ENCODE results near the gene ABCF3.
A peak's percentile ranks its signal among the peaks of the same experiment; 100 is the strongest.

Gene ABCF3

GRCh38 chr3:184144505-184144904 is 41.5 kb upstream of the ABCF3 start:
- peak overlapping the region; percentile 17 for H3K9ac ChIP-seq (ENCODE audit: low read length)
- H3K14ac ChIP-seq (ENCODE audit: low read length in 2 of 2), result no peak overlapping the region
- no peak overlapping the region for H2BK5ac ChIP-seq (ENCODE audit: low read depth, low read length, poor library complexity, severe bottlenecking)
- H3K79me1 ChIP-seq (replicated peaks; ENCODE audit: low read length, poor library complexity, severe bottlenecking), result peaks cover 24% of the 10 kb centered on the region
- peak overlapping the region; percentile 34 for H2AK5ac ChIP-seq (ENCODE audit: low read length, severe bottlenecking)
- no peak overlapping the region for H3K4me3 ChIP-seq (ENCODE audit: insufficient read depth in 1 of 2, low read depth in 1 of 2, low read length in 2 of 2)
- H3K4me1 ChIP-seq (ENCODE audit: control insufficient read depth, insufficient read depth, low read depth, low read length), result peaks cover 5% of the 10 kb centered on the region
- H3K18ac ChIP-seq (ENCODE audit: low read depth in 1 of 2, low read length in 2 of 2), result no peak overlapping the region
- no peak overlapping the region for H3K4me2 ChIP-seq (ENCODE audit: low read length, poor library complexity, severe bottlenecking)
- 100% methylated on average over 5 of the region's 5 CpGs for WGBS
- no peak overlapping the region for H2BK15ac ChIP-seq (ENCODE audit: low read depth, poor library complexity, severe bottlenecking)
- no peaks in the 10 kb centered on the region for H3K9me3 ChIP-seq (ENCODE audit: control insufficient read depth, low read length)
- H4K8ac ChIP-seq (ENCODE audit: low read length), result no peak overlapping the region
- peaks cover 43 to 71% of the 10 kb centered on the region in 2 experiments for H3K36me3 ChIP-seq (ENCODE audit: control insufficient read depth in 1 of 2, insufficient read depth in 2 of 2, low read depth in 1 of 2, low read length in 2 of 2)
- H3K4ac ChIP-seq (ENCODE audit: low read depth in 1 of 2, low read length in 2 of 2), result no peak overlapping the region
- H3K23ac ChIP-seq (ENCODE audit: low read length in 2 of 2), result no peak overlapping the region
- DNase-seq, result no peak
- H2AFZ ChIP-seq (ENCODE audit: low read depth, low read length), result no peak overlapping the region
- H4K91ac ChIP-seq (ENCODE audit: low read length), result no peak overlapping the region
- no peaks in the 10 kb centered on the region for H3K27me3 ChIP-seq (ENCODE audit: control insufficient read depth in 1 of 2, insufficient read depth in 1 of 2, low read length in 2 of 2)
- H2BK12ac ChIP-seq (ENCODE audit: low read length in 2 of 2), result no peak overlapping the region
- H2BK120ac ChIP-seq (ENCODE audit: low read depth, low read length), result no peak overlapping the region
- H3K27ac ChIP-seq (ENCODE audit: low read length, poor library complexity, severe bottlenecking), result peak overlapping the region; percentile 13

- Histone ChIP-seq H2BK15ac (ENCODE audit: low read depth, poor library complexity, severe bottlenecking) (no peak overlapping the region), H4K8ac (ENCODE audit: low read length) (no peak overlapping the region), H3K36me3 (ENCODE audit: control insufficient read depth in 1 of 2, insufficient read depth in 2 of 2, low read depth in 1 of 2, low read length in 2 of 2) (peaks cover 43 to 68% of the 10 kb centered on the region in 2 experiments), H3K18ac (ENCODE audit: low read depth in 1 of 2, low read length in 2 of 2) (no peak overlapping the region), H3K9ac (ENCODE audit: low read length) (peak overlapping the region; percentile 37), H2BK120ac (ENCODE audit: low read depth, low read length) (no peak overlapping the region), H3K14ac (ENCODE audit: low read length in 2 of 2) (no peak overlapping the region), H4K91ac (ENCODE audit: low read length) (no peak overlapping the region), H2AK5ac (ENCODE audit: low read length, severe bottlenecking) (no peak overlapping the region), H2BK5ac (ENCODE audit: low read depth, low read length, poor library complexity, severe bottlenecking) (no peak overlapping the region), H2AFZ (ENCODE audit: low read depth, low read length) (no peak overlapping the region), H3K4me1 (ENCODE audit: control insufficient read depth, insufficient read depth, low read depth, low read length) (peaks cover 7% of the 10 kb centered on the region), H3K4me2 (ENCODE audit: low read length, poor library complexity, severe bottlenecking) (no peak overlapping the region), H3K79me1 (replicated peaks; ENCODE audit: low read length, poor library complexity, severe bottlenecking) (peaks cover 23% of the 10 kb centered on the region), H3K27ac (ENCODE audit: low read length, poor library complexity, severe bottlenecking) (peak overlapping the region; percentile 13), H3K4me3 (ENCODE audit: insufficient read depth in 1 of 2, low read depth in 1 of 2, low read length in 2 of 2) (no peak overlapping the region), H3K4ac (ENCODE audit: low read depth in 1 of 2, low read length in 2 of 2) (no peak overlapping the region), H3K27me3 (ENCODE audit: control insufficient read depth in 1 of 2, insufficient read depth in 1 of 2, low read length in 2 of 2) (no peaks in the 10 kb centered on the region), H2BK12ac (ENCODE audit: low read length in 2 of 2) (no peak overlapping the region), H3K23ac (ENCODE audit: low read length in 2 of 2) (no peak overlapping the region), H3K9me3 (ENCODE audit: control insufficient read depth, low read length) (no peaks in the 10 kb centered on the region)
- 65% methylated on average over 4 of the region's 4 CpGs for WGBS
- peak; percentile 30 for DNase-seq
Measured at GRCh38 chr3:184145111-184145524, 40.9 kb upstream of the ABCF3 start.

GRCh38 chr3:184145751-184146270 is 40.2 kb upstream of the ABCF3 start:
- Histone ChIP-seq H3K23ac (ENCODE audit: low read length in 2 of 2) (no peak overlapping the region), H2AK5ac (ENCODE audit: low read length, severe bottlenecking) (peak overlapping the region; percentile 22), H3K9ac (ENCODE audit: low read length) (peak overlapping the region; percentile 37), H4K91ac (ENCODE audit: low read length) (no peak overlapping the region), H3K9me3 (ENCODE audit: control insufficient read depth, low read length) (no peaks in the 10 kb centered on the region), H2BK120ac (ENCODE audit: low read depth, low read length) (no peak overlapping the region), H3K4ac (ENCODE audit: low read depth in 1 of 2, low read length in 2 of 2) (no peak overlapping the region), H3K4me1 (ENCODE audit: control insufficient read depth, insufficient read depth, low read depth, low read length) (peaks cover 7% of the 10 kb centered on the region), H4K8ac (ENCODE audit: low read length) (no peak overlapping the region), H2BK5ac (ENCODE audit: low read depth, low read length, poor library complexity, severe bottlenecking) (no peak overlapping the region), H3K79me1 (replicated peaks; ENCODE audit: low read length, poor library complexity, severe bottlenecking) (peaks cover 16% of the 10 kb centered on the region), H3K27ac (ENCODE audit: low read length, poor library complexity, severe bottlenecking) (no peak overlapping the region), H3K18ac (ENCODE audit: low read depth in 1 of 2, low read length in 2 of 2) (no peak overlapping the region), H3K27me3 (ENCODE audit: control insufficient read depth in 1 of 2, insufficient read depth in 1 of 2, low read length in 2 of 2) (no peaks in the 10 kb centered on the region), H2BK12ac (ENCODE audit: low read length in 2 of 2) (no peak overlapping the region), H3K14ac (ENCODE audit: low read length in 2 of 2) (no peak overlapping the region), H3K36me3 (ENCODE audit: control insufficient read depth in 1 of 2, insufficient read depth in 2 of 2, low read depth in 1 of 2, low read length in 2 of 2) (peaks cover 38 to 61% of the 10 kb centered on the region in 2 experiments), H3K4me2 (ENCODE audit: low read length, poor library complexity, severe bottlenecking) (no peak overlapping the region), H3K4me3 (ENCODE audit: insufficient read depth in 1 of 2, low read depth in 1 of 2, low read length in 2 of 2) (no peak overlapping the region), H2AFZ (ENCODE audit: low read depth, low read length) (no peak overlapping the region), H2BK15ac (ENCODE audit: low read depth, poor library complexity, severe bottlenecking) (no peak overlapping the region)
- no peak for DNase-seq
- WGBS, result 85% methylated on average over 8 of the region's 8 CpGs

- no peak overlapping the region for H4K91ac ChIP-seq (ENCODE audit: low read length)
- no peaks in the 10 kb centered on the region for H3K9me3 ChIP-seq (ENCODE audit: control insufficient read depth, low read length)
- no peak overlapping the region for H2BK15ac ChIP-seq (ENCODE audit: low read depth, poor library complexity, severe bottlenecking)
- no peak overlapping the region for H3K18ac ChIP-seq (ENCODE audit: low read depth in 1 of 2, low read length in 2 of 2)
- H3K4ac ChIP-seq (ENCODE audit: low read depth in 1 of 2, low read length in 2 of 2), result no peak overlapping the region
- no peak overlapping the region for H4K8ac ChIP-seq (ENCODE audit: low read length)
- 100% methylated on average over 2 of the region's 3 CpGs for WGBS
- no peak overlapping the region for H3K27ac ChIP-seq (ENCODE audit: low read length, poor library complexity, severe bottlenecking)
- H3K4me2 ChIP-seq (ENCODE audit: low read length, poor library complexity, severe bottlenecking), result no peak overlapping the region
- no peak overlapping the region for H2BK120ac ChIP-seq (ENCODE audit: low read depth, low read length)
- no peak overlapping the region for H3K23ac ChIP-seq (ENCODE audit: low read length in 2 of 2)
- H2BK5ac ChIP-seq (ENCODE audit: low read depth, low read length, poor library complexity, severe bottlenecking), result no peak overlapping the region
- H3K27me3 ChIP-seq (ENCODE audit: control insufficient read depth in 1 of 2, insufficient read depth in 1 of 2, low read length in 2 of 2), result no peaks in the 10 kb centered on the region
- no peak overlapping the region for H3K4me3 ChIP-seq (ENCODE audit: insufficient read depth in 1 of 2, low read depth in 1 of 2, low read length in 2 of 2)
- H3K79me1 ChIP-seq (replicated peaks; ENCODE audit: low read length, poor library complexity, severe bottlenecking), result peaks cover 14% of the 10 kb centered on the region
- H3K14ac ChIP-seq (ENCODE audit: low read length in 2 of 2), result no peak overlapping the region
- H3K9ac ChIP-seq (ENCODE audit: low read length), result no peak overlapping the region
- H3K36me3 ChIP-seq (ENCODE audit: control insufficient read depth in 1 of 2, insufficient read depth in 2 of 2, low read depth in 1 of 2, low read length in 2 of 2), result peaks cover 20 to 39% of the 10 kb centered on the region in 2 experiments
- H2AK5ac ChIP-seq (ENCODE audit: low read length, severe bottlenecking), result no peak overlapping the region
- H3K4me1 ChIP-seq (ENCODE audit: control insufficient read depth, insufficient read depth, low read depth, low read length), result peaks cover 7% of the 10 kb centered on the region
- H2BK12ac ChIP-seq (ENCODE audit: low read length in 2 of 2), result no peak overlapping the region
- no peak overlapping the region for H2AFZ ChIP-seq (ENCODE audit: low read depth, low read length)
- DNase-seq, result no peak
Measured at GRCh38 chr3:184148076-184148475, 37.9 kb upstream of the ABCF3 start.
